MCF 10A (cell line): ENCODE data around the gene PGLYRP4. TPM values are rescaled to one million over a fixed set of nuclear protein-coding genes. Genes with fewer than 3 reads are reported as not detected.

Source experiments
- BruUV-seq: library from RNA; stranded (reverse); fragments of 400-500 nt; replicated peaks from 2 replicates; lab custom pipeline; 2021; lab: Mats Ljungman, UMichigan
- CTCF ChIA-PET: fragments of 300-600 bp; sonication (Branson Sonifier 250); formaldehyde crosslinking; extraction: SDS; loops from one replicate; lab custom pipeline; 2021; ENCODE audit warnings: antibody characterized with exemption, inconsistent platforms; lab: Yijun Ruan, JAX
- POLR2A ChIA-PET: fragments of 300-600, 350-650 bp; sonication (Branson Sonifier 250); formaldehyde crosslinking; extraction: SDS; loops from one replicate; lab custom pipeline; 2020; ENCODE audit warnings: antibody characterized with exemption, inconsistent platforms; lab: Yijun Ruan, JAX
- DNase-seq: peaks from one replicate; pipeline ENCODE4 v3.0.0-alpha.2; 2018; ENCODE audit not compliant: unreplicated experiment
- H3K27ac Mint-ChIP-seq: one replicate; pipeline ENCODE4 v1.8.0; 2022; ENCODE audit warnings: mild to moderate bottlenecking, low read depth, mixed read lengths; ENCODE audit not compliant: unreplicated experiment
- H3K27me3 Mint-ChIP-seq: one replicate; pipeline ENCODE4 v1.8.0; 2022; ENCODE audit warnings: mixed read lengths; ENCODE audit not compliant: insufficient read depth, unreplicated experiment
- H3K36me3 Mint-ChIP-seq: one replicate; pipeline ENCODE4 v1.8.0; 2022; ENCODE audit warnings: mild to moderate bottlenecking, moderate library complexity, mixed read lengths; ENCODE audit not compliant: insufficient read depth, unreplicated experiment
- H3K4me1 Mint-ChIP-seq: one replicate; pipeline ENCODE4 v1.8.0; 2022; ENCODE audit warnings: mixed read lengths; ENCODE audit not compliant: insufficient read depth, unreplicated experiment
- H3K4me3 Mint-ChIP-seq: one replicate; pipeline ENCODE4 v1.8.0; 2022; ENCODE audit warnings: mild to moderate bottlenecking, moderate library complexity, mixed read lengths; ENCODE audit not compliant: unreplicated experiment
- H3K9me3 Mint-ChIP-seq: one replicate; pipeline ENCODE4 v1.8.0; 2022; ENCODE audit warnings: mixed read lengths; ENCODE audit not compliant: unreplicated experiment
- intact Hi-C: fragments of 100-400 bp; cut with micrococcal nuclease; formaldehyde crosslinking; loops from 2 replicates; pipeline ENCODE4 v1.14.1; 2022
- total RNA-seq: library from RNA; stranded (reverse); gene quantifications from 2 replicates; pipeline ENCODE4 v1.2.3, GENCODE V29; 2022
- TF ChIP-seq, protein P1 (sequence below): fragments of 200-600 bp; IDR thresholded peaks from one replicate; pipeline ENCODE4 v1.8.0; 2022; ENCODE audit warnings: antibody characterized with exemption, mild to moderate bottlenecking; ENCODE audit not compliant: unreplicated experiment

PGLYRP4 gene
- total RNA-seq, 1 experiment from 2014 or later: not detected

DNA sequence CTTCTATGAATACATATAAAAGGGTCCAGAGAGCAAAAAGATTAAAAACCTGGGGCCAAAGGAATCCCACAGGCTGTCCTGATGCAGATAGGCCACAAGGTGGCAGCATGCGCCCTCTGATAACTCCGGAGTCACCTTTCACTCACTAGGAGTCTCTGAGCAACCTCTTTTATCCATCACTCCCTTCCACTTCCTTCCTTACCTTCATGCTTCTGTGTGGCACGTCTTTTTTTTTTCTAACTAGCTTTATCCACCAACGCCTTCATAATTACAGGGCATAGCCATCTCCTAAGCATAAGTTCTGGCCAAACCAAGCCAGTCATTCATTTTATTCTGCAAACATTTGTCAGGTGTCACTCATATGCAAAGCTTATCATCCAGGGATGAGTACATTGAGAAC lies 3.9 kb upstream of the PGLYRP4 start:
- no peak overlapping the region for H3K27ac Mint-ChIP-seq
- ChIA-PET CTCF (interaction anchor here (0.5 to 28.2 kb wide), 64 partner anchors 8 to 1265 kb away, joined by 3 to 1438 read pairs (median 5); partner anchors contain the start of genes NPR1, S100A12, S100A16 and S100A6), POLR2A (interaction anchor here (0.7 to 3.2 kb wide), 11 partner anchors 23 to 172 kb away, joined by 3 to 16 read pairs (median 5); partner anchors contain the start of gene S100A12)
- intact Hi-C loops: loop anchor here (1.0 kb wide), 3 partner anchors 138 to 216 kb away; no protein-coding TSS in a partner anchor
- TF ChIP-seq, protein P1, sequence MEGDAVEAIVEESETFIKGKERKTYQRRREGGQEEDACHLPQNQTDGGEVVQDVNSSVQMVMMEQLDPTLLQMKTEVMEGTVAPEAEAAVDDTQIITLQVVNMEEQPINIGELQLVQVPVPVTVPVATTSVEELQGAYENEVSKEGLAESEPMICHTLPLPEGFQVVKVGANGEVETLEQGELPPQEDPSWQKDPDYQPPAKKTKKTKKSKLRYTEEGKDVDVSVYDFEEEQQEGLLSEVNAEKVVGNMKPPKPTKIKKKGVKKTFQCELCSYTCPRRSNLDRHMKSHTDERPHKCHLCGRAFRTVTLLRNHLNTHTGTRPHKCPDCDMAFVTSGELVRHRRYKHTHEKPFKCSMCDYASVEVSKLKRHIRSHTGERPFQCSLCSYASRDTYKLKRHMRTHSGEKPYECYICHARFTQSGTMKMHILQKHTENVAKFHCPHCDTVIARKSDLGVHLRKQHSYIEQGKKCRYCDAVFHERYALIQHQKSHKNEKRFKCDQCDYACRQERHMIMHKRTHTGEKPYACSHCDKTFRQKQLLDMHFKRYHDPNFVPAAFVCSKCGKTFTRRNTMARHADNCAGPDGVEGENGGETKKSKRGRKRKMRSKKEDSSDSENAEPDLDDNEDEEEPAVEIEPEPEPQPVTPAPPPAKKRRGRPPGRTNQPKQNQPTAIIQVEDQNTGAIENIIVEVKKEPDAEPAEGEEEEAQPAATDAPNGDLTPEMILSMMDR: peak; percentile 99
- H3K4me1 Mint-ChIP-seq: peaks cover 26% of the 10 kb centered on the region
- no peaks in the 10 kb centered on the region for H3K9me3 Mint-ChIP-seq
- BruUV-seq: no TSS peak
- no peaks in the 10 kb centered on the region for H3K36me3 Mint-ChIP-seq
- peaks cover 40% of the 10 kb centered on the region for H3K27me3 Mint-ChIP-seq
- H3K4me3 Mint-ChIP-seq: no peak overlapping the region
- DNase-seq: peak; percentile 87

GRCh38 chr1:153350321-153350957 lies 1.8 kb upstream of the PGLYRP4 start:
- intact Hi-C loops: loop anchor here (2.0 kb wide), 1 partner anchor 398 kb away; no protein-coding TSS in a partner anchor
- CTCF ChIA-PET: interaction anchor here (0.6 to 28.2 kb wide), 3 partner anchors 146 to 479 kb away, joined by 3 to 1438 read pairs (median 3); no protein-coding TSS in a partner anchor

GRCh38 chr1:153349363-153350320 lies 1.0 kb upstream of the PGLYRP4 start:
- CTCF ChIA-PET: interaction anchor here (0.6 to 28.2 kb wide), 12 partner anchors 8 to 479 kb away, joined by 3 to 1438 read pairs (median 4); partner anchors contain the start of gene S100A9
- DNase-seq: no peak
- Mint-ChIP-seq H3K27ac (no peak overlapping the region), H3K27me3 (peaks cover 66% of the 10 kb centered on the region), H3K36me3 (no peaks in the 10 kb centered on the region), H3K4me3 (no peak overlapping the region), H3K4me1 (peaks cover 10% of the 10 kb centered on the region), H3K9me3 (no peaks in the 10 kb centered on the region)
- POLR2A ChIA-PET: interaction anchor here (0.5 to 1.9 kb wide), 5 partner anchors 8 to 267 kb away, joined by 3 to 10 read pairs (median 3); partner anchors contain the start of genes S100A14 and S100A9
- intact Hi-C loops: loop anchor here (2.0 kb wide), 1 partner anchor 399 kb away; no protein-coding TSS in a partner anchor
- TF ChIP-seq, protein P1: no peak
- BruUV-seq: no TSS peak

More at GRCh38 chr1:153350321-153350957, 1.8 kb upstream of the PGLYRP4 start:
- H3K27me3 Mint-ChIP-seq: peaks cover 61% of the 10 kb centered on the region
- H3K9me3 Mint-ChIP-seq: no peaks in the 10 kb centered on the region
- DNase-seq: no peak
- no peak overlapping the region for H3K27ac Mint-ChIP-seq
- BruUV-seq: no TSS peak
- TF ChIP-seq, protein P1: no peak
- peaks cover 10% of the 10 kb centered on the region for H3K4me1 Mint-ChIP-seq
- POLR2A ChIA-PET: interaction anchor here (0.5 to 3.2 kb wide), 2 partner anchors 137 to 146 kb away, joined by 3 to 16 read pairs; no protein-coding TSS in a partner anchor
- H3K36me3 Mint-ChIP-seq: no peaks in the 10 kb centered on the region
- H3K4me3 Mint-ChIP-seq: no peak overlapping the region
